Fibroblast of lung (primary cell): ENCODE results near the gene IL2RA. TPM values are rescaled to one million over a fixed set of nuclear protein-coding genes. Genes with fewer than 3 reads are reported as not detected.

Experiments used
- DNase-seq, 2 donors: peaks; one replicate each; pipeline versions ENCODE4 v3.0.0 to v3.0.0-alpha.2; 2010; ENCODE audit warnings: low read depth in 2 of 2
- H2AFZ ChIP-seq: 2 replicates; pipeline ENCODE4 v1.5.1; 2012; ENCODE audit warnings: low read length, control low read depth, inconsistent platforms
- H3K27ac ChIP-seq: 2 replicates; pipeline ENCODE4 v1.5.1; 2011; ENCODE audit warnings: low read length, control low read depth; ENCODE audit not compliant: insufficient read depth
- H3K27me3 ChIP-seq: 2 replicates; pipeline ENCODE4 v1.5.1; 2011; ENCODE audit warnings: mild to moderate bottlenecking, low read length; ENCODE audit not compliant: control insufficient read depth, insufficient read depth
- H3K36me3 ChIP-seq: 2 replicates; pipeline ENCODE4 v1.5.1; 2011; ENCODE audit warnings: low read length; ENCODE audit not compliant: control insufficient read depth, insufficient read depth
- H3K4me1 ChIP-seq: 2 replicates; pipeline ENCODE4 v1.5.1; 2011; ENCODE audit warnings: low read length; ENCODE audit not compliant: control insufficient read depth, insufficient read depth; ENCODE audit errors: extremely low read depth
- H3K4me2 ChIP-seq: 2 replicates; pipeline ENCODE4 v1.5.1; 2011; ENCODE audit warnings: low read length, control low read depth; ENCODE audit not compliant: insufficient read depth; ENCODE audit errors: extremely low read depth
- H3K4me3 ChIP-seq, 4 experiments: fragments of 200-600 bp in 1 of 4; sonication (generic) in 1 of 4; replicated peaks in 1 of 4; 2 replicates each; pipeline ENCODE4 v1.5.1; 2011 to 2016; ENCODE audit warnings: low read length in 4 of 4, low read depth in 3 of 4, mild to moderate bottlenecking in 3 of 4, control low read depth in 2 of 4, inconsistent platforms in 1 of 4, mixed read lengths in 1 of 4; ENCODE audit not compliant: insufficient read depth in 1 of 4; ENCODE audit errors: control extremely low read depth in 1 of 4
- H3K79me2 ChIP-seq: 2 replicates; pipeline ENCODE4 v1.5.1; 2012; ENCODE audit warnings: mild to moderate bottlenecking, low read length, inconsistent platforms; ENCODE audit not compliant: control insufficient read depth, insufficient read depth
- H3K9ac ChIP-seq: 2 replicates; pipeline ENCODE4 v1.5.1; 2011; ENCODE audit warnings: mild to moderate bottlenecking, low read length, control low read depth; ENCODE audit not compliant: insufficient read depth
- H3K9me3 ChIP-seq: 2 replicates; pipeline ENCODE4 v1.5.1; 2012; ENCODE audit warnings: low read depth, low read length; ENCODE audit not compliant: control insufficient read depth, insufficient read depth
- H4K20me1 ChIP-seq: 2 replicates; pipeline ENCODE4 v1.5.1; 2011; ENCODE audit warnings: low read length; ENCODE audit not compliant: control insufficient read depth, insufficient read depth; ENCODE audit errors: extremely low read depth
- EZH2 ChIP-seq: IDR thresholded peaks from 2 replicates; pipeline ENCODE4 v1.5.1; 2012; ENCODE audit warnings: low read length, control low read depth, mild to moderate bottlenecking; ENCODE audit errors: missing control alignments
- polyA plus RNA-seq, 2 donors: library from polyadenylated mRNA; depleted of rRNA in 1 of 2; stranded (reverse) in 1 of 2; unstranded in 1 of 2; fragments of >200 nt; gene quantifications; 2 replicates each; pipeline ENCODE4 v1.2.1, GENCODE V29; 2011 to 2012; ENCODE audit warnings: missing spikeins in 1 of 2
- total RNA-seq: library from RNA; depleted of rRNA; stranded (reverse); fragments of >200 nt; gene quantifications from 2 replicates; pipeline ENCODE4 v1.2.1, GENCODE V29; 2014
- TF ChIP-seq, protein P1 (sequence below), 2 donors: IDR thresholded peaks in 1 of 2; conservative IDR thresholded peaks in 1 of 2; 1 replicate in 1 of 2; 2 replicates in 1 of 2; pipeline ENCODE4 v1.5.1; 2011 to 2012; ENCODE audit warnings: low read length in 2 of 2, control low read depth in 1 of 2, inconsistent platforms in 1 of 2, low read depth in 1 of 2, mild to moderate bottlenecking in 1 of 2

The IL2RA gene
- total and polyA plus RNA-seq, 2 donors (not counting 1 experiment from before 2014, with no cell fraction given), result not detected

DNA sequence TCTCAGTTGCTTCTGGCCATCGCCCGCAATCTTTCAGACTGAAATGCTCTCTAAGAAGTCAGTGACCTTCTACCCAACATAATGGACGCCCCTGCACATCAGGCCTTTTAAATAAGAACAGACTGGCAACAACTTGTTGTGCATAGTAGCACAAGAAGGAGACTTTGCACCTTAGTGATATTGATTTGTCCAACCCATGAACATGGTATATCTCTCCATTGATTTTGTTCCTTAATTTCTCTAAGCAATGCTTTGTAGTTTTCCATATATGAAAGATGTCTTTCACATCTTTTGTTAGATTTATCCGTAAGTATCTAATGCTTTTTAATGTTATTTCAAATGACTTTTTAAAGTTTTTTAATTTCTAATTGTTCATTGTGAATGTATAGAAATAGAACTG, 89.1 kb downstream of the IL2RA start:
- DNase-seq, result no peak
- no peaks in the 10 kb centered on the region for H4K20me1 ChIP-seq

DNA sequence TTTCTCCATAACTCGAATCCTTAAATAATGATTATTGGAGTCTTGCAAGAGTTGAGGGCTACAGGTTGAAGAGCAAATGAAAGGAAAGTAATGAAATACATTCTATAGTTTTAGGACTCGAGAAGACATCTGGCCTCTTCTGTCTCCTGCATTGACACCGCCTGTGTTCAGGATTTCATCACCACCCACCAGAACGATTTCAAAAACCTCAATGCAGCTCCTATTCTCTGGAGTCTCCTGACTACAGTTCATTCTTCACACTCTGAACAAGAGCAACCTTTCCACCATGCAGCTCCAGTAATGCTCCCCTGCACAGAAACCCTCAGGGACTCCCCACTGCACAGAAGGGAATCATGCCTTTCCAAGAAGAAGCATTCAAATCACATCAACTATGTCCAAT, 90.3 kb downstream of the IL2RA start:
- Histone ChIP-seq H3K4me2 (no peak overlapping the region), H4K20me1 (no peaks in the 10 kb centered on the region), H3K9me3 (no peaks in the 10 kb centered on the region), H3K36me3 (no peaks in the 10 kb centered on the region), H3K9ac (no peak overlapping the region), H3K4me1 (peaks cover 3% of the 10 kb centered on the region), H2AFZ (no peak overlapping the region), H3K27ac (no peak overlapping the region), H3K4me3 (no peak overlapping the region), H3K27me3 (no peaks in the 10 kb centered on the region), H3K79me2 (peaks cover 1% of the 10 kb centered on the region)
- no peak for TF ChIP-seq EZH2
- TF ChIP-seq, protein P1, sequence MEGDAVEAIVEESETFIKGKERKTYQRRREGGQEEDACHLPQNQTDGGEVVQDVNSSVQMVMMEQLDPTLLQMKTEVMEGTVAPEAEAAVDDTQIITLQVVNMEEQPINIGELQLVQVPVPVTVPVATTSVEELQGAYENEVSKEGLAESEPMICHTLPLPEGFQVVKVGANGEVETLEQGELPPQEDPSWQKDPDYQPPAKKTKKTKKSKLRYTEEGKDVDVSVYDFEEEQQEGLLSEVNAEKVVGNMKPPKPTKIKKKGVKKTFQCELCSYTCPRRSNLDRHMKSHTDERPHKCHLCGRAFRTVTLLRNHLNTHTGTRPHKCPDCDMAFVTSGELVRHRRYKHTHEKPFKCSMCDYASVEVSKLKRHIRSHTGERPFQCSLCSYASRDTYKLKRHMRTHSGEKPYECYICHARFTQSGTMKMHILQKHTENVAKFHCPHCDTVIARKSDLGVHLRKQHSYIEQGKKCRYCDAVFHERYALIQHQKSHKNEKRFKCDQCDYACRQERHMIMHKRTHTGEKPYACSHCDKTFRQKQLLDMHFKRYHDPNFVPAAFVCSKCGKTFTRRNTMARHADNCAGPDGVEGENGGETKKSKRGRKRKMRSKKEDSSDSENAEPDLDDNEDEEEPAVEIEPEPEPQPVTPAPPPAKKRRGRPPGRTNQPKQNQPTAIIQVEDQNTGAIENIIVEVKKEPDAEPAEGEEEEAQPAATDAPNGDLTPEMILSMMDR (conservative IDR thresholded peaks at IDR 0.05 in 1 of 2, IDR thresholded peaks at IDR 0.05 in 1 of 2; ENCODE audit: low read depth in 1 of 2, low read length in 2 of 2), result no peak
- no peak for DNase-seq

More for the DNA sequence above, 89.1 kb downstream of the IL2RA start:
- Histone ChIP-seq H3K9me3 (no peaks in the 10 kb centered on the region), H3K4me2 (no peak overlapping the region), H3K27ac (no peak overlapping the region), H3K36me3 (no peaks in the 10 kb centered on the region), H2AFZ (no peak overlapping the region), H3K27me3 (no peaks in the 10 kb centered on the region), H3K79me2 (peaks cover 1% of the 10 kb centered on the region), H3K4me1 (peaks cover 3% of the 10 kb centered on the region), H3K9ac (no peak overlapping the region), H3K4me3 (no peak overlapping the region)
- no peak for TF ChIP-seq EZH2
- TF ChIP-seq, protein P1 (conservative IDR thresholded peaks at IDR 0.05 in 1 of 2, IDR thresholded peaks at IDR 0.05 in 1 of 2; ENCODE audit: low read depth in 1 of 2, low read length in 2 of 2), result no peak

DNA sequence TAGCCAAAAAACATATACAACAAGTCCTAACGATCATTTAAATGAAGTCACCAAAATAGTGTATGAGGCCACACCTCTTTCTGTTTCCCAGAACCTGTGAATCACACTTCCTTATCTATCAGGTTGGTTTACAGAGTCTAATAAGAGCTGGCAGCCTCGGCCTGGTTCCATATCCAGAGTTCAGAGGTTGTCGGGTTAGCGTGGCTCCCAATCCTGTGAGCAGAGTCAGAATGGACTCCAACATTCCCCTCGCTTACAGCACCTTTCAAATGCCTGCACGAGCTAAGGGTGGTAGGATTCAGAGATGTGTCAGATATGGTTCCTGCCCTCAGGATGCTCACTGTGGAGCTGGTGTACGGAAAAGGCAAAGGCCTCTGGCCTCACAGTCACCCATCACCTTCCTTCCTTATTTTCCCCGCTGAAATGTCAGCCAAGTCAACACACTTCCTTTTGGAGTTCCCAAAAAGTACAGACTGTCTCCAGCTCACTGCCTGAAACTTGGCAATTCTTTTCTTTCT, 90.8 kb downstream of the IL2RA start:
- peak; percentile 31 to 84 for DNase-seq

More for the DNA sequence above, 90.8 kb downstream of the IL2RA start:
- H3K9ac ChIP-seq, result no peak overlapping the region
- peaks cover 3% of the 10 kb centered on the region for H3K4me1 ChIP-seq
- H3K4me2 ChIP-seq, result no peak overlapping the region
- TF ChIP-seq, protein P1 (conservative IDR thresholded peaks at IDR 0.05 in 1 of 2, IDR thresholded peaks at IDR 0.05 in 1 of 2; ENCODE audit: low read depth in 1 of 2, low read length in 2 of 2), result no peak
- no peak for TF ChIP-seq EZH2
- H3K4me3 ChIP-seq, result no peak overlapping the region
- peaks cover 1% of the 10 kb centered on the region for H3K79me2 ChIP-seq
- H3K27ac ChIP-seq, result no peak overlapping the region
- H2AFZ ChIP-seq, result no peak overlapping the region
- H3K36me3 ChIP-seq, result no peaks in the 10 kb centered on the region
- no peaks in the 10 kb centered on the region for H3K27me3 ChIP-seq
- H4K20me1 ChIP-seq, result no peaks in the 10 kb centered on the region
- H3K9me3 ChIP-seq, result no peaks in the 10 kb centered on the region
